HG02885 (cell line): ENCODE results near the gene CHRNA1.
"Not testable (repeated sequence)": the region's sequence is repeated elsewhere in the genome, so short reads cannot be mapped to it uniquely, and the experiment has no call there.

Experiments
- ATAC-seq: cut with Tn5 transposase; IDR thresholded peaks from one replicate; pipeline ENCODE4 v1.9.1; 2021; ENCODE audit warnings: mild to moderate bottlenecking; ENCODE audit not compliant: unreplicated experiment, poor library complexity

Gene CHRNA1

GRCh38 chr2:174722942-174723592, 41.2 kb downstream of the CHRNA1 start:
- ATAC-seq: no peak

- ATAC-seq: no peak
Observed at GRCh38 chr2:174719016-174719415, 45.3 kb downstream of the CHRNA1 start.

- no peak for ATAC-seq
Observed at GRCh38 chr2:174718591-174718990, 45.7 kb downstream of the CHRNA1 start.

GRCh38 chr2:174717916-174718315, 46.4 kb downstream of the CHRNA1 start:
- no peak for ATAC-seq

- no peak for ATAC-seq
Observed at GRCh38 chr2:174717273-174717672, 47.0 kb downstream of the CHRNA1 start.

- no peak for ATAC-seq
Observed at GRCh38 chr2:174716785-174717184, 47.5 kb downstream of the CHRNA1 start.

GRCh38 chr2:174713686-174714085, 50.6 kb downstream of the CHRNA1 start:
- no peak for ATAC-seq

- ATAC-seq: no peak
Observed at GRCh38 chr2:174711206-174711605, 53.1 kb downstream of the CHRNA1 start.

GRCh38 chr2:174709416-174710004, 54.8 kb downstream of the CHRNA1 start:
- ATAC-seq: not testable (repeated sequence)

GRCh38 chr2:174708713-174709112, 55.6 kb downstream of the CHRNA1 start:
- ATAC-seq: no peak

- no peak for ATAC-seq
Observed at GRCh38 chr2:174705321-174705720, 59.0 kb downstream of the CHRNA1 start.

- ATAC-seq: no peak
Observed at GRCh38 chr2:174704642-174705041, 59.6 kb downstream of the CHRNA1 start.

- no peak for ATAC-seq
Observed at GRCh38 chr2:174704061-174704460, 60.2 kb downstream of the CHRNA1 start.

GRCh38 chr2:174703430-174703829, 60.8 kb downstream of the CHRNA1 start:
- ATAC-seq: no peak

GRCh38 chr2:174702541-174702940, 61.7 kb downstream of the CHRNA1 start:
- no peak for ATAC-seq

- peak; percentile 52 for ATAC-seq
Observed at GRCh38 chr2:174699993-174700766, 64.1 kb downstream of the CHRNA1 start.
